ENCODE measurements around the gene PF4V1.

The PF4V1 gene

GRCh38 chr4:73891326-73891725 lies 38.2 kb downstream of the PF4V1 start:
- DNase-seq (ENCODE audit: extremely low spot score) = no peak
- TF ChIP-seq, protein P1, sequence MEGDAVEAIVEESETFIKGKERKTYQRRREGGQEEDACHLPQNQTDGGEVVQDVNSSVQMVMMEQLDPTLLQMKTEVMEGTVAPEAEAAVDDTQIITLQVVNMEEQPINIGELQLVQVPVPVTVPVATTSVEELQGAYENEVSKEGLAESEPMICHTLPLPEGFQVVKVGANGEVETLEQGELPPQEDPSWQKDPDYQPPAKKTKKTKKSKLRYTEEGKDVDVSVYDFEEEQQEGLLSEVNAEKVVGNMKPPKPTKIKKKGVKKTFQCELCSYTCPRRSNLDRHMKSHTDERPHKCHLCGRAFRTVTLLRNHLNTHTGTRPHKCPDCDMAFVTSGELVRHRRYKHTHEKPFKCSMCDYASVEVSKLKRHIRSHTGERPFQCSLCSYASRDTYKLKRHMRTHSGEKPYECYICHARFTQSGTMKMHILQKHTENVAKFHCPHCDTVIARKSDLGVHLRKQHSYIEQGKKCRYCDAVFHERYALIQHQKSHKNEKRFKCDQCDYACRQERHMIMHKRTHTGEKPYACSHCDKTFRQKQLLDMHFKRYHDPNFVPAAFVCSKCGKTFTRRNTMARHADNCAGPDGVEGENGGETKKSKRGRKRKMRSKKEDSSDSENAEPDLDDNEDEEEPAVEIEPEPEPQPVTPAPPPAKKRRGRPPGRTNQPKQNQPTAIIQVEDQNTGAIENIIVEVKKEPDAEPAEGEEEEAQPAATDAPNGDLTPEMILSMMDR (IDR thresholded peaks at IDR 0.05; ENCODE audit: control extremely low read depth, extremely low read depth, low read depth, missing control alignments) = no peak
- POLR2A ChIA-PET = no interaction called here
- CTCF ChIA-PET = no interaction called here

GRCh38 chr4:73891739-73892405 lies 38.8 kb downstream of the PF4V1 start:
- DNase-seq (ENCODE audit: extremely low spot score) = no peak
- TF ChIP-seq, protein P1 (IDR thresholded peaks at IDR 0.05; ENCODE audit: control extremely low read depth, extremely low read depth, low read depth, missing control alignments) = no peak
- CTCF ChIA-PET = interaction anchor here (0.7 kb wide), 1 partner anchor 10 kb away, joined by 3 read pairs; no protein-coding TSS in a partner anchor
- POLR2A ChIA-PET = no interaction called here

GRCh38 chr4:73892966-73893365 lies 39.9 kb downstream of the PF4V1 start:
- ChIA-PET POLR2A (no interaction called here), CTCF (no interaction called here)
- TF ChIP-seq, protein P1 (IDR thresholded peaks at IDR 0.05; ENCODE audit: control extremely low read depth, extremely low read depth, low read depth, missing control alignments) = no peak
- DNase-seq (ENCODE audit: extremely low spot score) = no peak

DNA sequence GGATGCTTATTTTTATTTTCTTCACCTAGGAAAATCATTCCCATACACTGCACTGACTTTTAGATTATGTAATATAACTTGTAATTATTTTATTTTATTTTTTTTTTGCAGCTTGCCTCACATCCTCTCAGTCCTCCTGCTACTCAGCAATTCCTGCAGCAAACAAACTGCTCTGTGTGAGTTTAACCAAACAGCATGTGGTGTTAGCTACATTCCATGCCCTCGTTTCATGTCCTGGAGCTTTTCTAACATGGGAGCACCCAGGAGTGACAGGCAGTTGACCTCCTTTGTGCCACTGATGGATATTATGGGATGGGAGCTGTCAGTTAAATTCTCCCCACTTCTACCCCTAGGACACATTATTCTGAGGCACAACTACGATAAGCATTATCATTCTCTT lies 40.9 kb downstream of the PF4V1 start:
- ChIA-PET CTCF (interaction anchor here (1.2 kb wide), 1 partner anchor 12 kb away, joined by 3 read pairs; no protein-coding TSS in a partner anchor), POLR2A (no interaction called here)
- TF ChIP-seq, protein P1 (IDR thresholded peaks at IDR 0.05; ENCODE audit: control extremely low read depth, extremely low read depth, low read depth, missing control alignments) = no peak
- no peak for DNase-seq (ENCODE audit: extremely low spot score)

DNA sequence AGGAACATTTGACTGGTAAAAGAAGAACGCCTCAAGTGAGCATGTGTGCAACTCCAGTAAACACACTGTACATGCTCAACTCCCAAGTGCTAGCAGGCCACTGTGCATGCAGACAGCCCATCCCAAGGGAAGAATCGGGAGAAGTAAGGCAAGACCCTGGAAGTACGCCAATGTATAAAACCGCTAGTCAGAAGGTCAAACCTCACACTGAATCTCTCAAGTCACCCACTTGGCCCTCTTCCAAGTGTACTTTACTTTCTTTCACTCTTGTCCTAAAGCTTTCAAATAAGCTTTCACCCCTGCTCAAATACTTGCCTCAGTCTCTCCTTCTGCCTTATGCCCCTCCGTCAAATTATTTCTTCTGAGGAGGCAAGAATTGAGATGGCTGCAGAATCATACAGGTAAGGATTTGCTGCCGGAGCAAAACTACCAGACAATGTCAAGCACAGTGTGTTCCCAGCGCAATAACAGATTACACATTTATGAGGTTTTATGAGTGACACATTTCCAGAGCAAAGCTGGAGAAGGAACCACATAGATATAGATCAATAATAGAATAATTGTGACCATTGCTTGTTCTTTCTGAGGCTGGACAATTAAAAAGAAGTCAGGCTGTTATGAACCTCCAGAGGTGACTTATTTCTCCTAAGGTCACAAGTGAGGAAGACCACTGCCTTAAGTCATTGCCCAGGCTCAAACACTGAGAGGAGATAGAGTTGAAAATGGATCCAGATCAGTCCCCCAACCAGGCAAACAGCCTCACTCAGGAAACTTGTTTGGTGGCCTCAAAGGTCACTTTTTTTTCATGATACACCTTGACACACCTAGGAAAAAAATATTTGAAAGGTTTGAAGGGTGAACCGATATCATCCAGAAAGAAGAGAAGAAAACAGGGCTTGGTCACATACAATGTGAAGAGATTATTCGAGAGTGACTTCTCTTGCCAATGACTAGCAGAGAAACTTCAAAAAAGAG lies 42.4 kb downstream of the PF4V1 start:
- TF ChIP-seq, protein P1 (IDR thresholded peaks at IDR 0.05; ENCODE audit: control extremely low read depth, extremely low read depth, low read depth, missing control alignments) = no peak
- no peak for DNase-seq (ENCODE audit: extremely low spot score)
- CTCF ChIA-PET = no interaction called here
- POLR2A ChIA-PET = no interaction called here

- no peak for DNase-seq (ENCODE audit: extremely low spot score)
- POLR2A ChIA-PET = no interaction called here
- CTCF ChIA-PET = interaction anchor here (1.2 kb wide), 1 partner anchor 17 kb away, joined by 3 read pairs; no protein-coding TSS in a partner anchor
- TF ChIP-seq, protein P1 (IDR thresholded peaks at IDR 0.05; ENCODE audit: control extremely low read depth, extremely low read depth, low read depth, missing control alignments) = no peak
Observed at GRCh38 chr4:73896416-73896815, 43.3 kb downstream of the PF4V1 start.

Data from GM10248 (cell line).